Omental fat pad (tissue), 4 donors: ENCODE measurements around the gene ZBTB32. TPM values are rescaled to one million over a fixed set of nuclear protein-coding genes. Genes with fewer than 3 reads are reported as not detected.
A peak's percentile ranks its signal among the peaks of the same experiment; 100 is the strongest.

Experiments
- ATAC-seq: fragments of 150-250 bp; one replicate; pipeline ENCODE4 v1.9.1; 2016; ENCODE audit warnings: mild to moderate bottlenecking, moderate library complexity; ENCODE audit not compliant: low FRiP score
- DNase-seq: peaks from one replicate; pipeline ENCODE4 v3.0.0-alpha.2; 2019; ENCODE audit warnings: low spot score
- total RNA-seq, 4 donors: library from RNA; depleted of rRNA; stranded (reverse); fragments of >200 nt; gene quantifications; one replicate each; pipeline ENCODE4 v1.1.0, GENCODE V29; 2016
- TF ChIP-seq, protein P1 (sequence below), 3 donors: fragments of 450-650 bp; IDR thresholded peaks; one replicate each; pipeline ENCODE4 v1.5.1; 2016 to 2017; ENCODE audit warnings: antibody characterized with exemption in 3 of 3, mild to moderate bottlenecking in 3 of 3, moderate library complexity in 2 of 3

Gene ZBTB32
- total RNA-seq, 4 donors from 2014 or later: 0.47 to 0.72 TPM; not detected in 2

DNA sequence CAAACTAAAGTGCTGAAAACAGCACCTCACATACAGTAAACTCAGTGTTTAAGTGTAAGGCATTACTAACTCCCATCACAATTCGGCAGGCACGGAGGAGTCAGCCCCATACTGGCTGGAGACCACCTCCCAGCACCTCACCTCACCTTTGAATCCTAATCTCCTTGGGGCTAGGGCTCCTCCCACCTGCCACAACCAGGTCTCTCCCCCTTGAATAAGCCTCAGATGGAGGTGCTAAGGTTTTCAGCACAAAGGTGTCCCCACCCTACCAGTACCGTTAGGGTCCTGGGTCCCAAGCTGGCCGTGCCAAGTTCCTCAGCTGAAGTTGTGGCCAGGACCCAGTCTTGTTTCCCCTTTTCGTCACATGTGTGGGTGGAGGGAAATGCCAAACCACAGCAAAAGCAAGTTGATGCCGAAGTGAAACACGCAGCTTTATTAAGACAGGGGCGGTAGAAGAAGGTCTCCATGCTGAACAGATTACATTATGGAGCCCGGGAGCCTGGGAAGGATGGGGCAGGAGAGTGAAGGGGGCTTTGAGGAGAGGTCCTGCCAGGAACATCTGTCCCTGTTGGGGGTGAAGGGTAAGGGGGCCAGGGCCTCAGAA, 37.9 kb downstream of the ZBTB32 start, which contains the start of gene IGFLR1:
Gene IGFLR1 (minus strand): TSS at position 332 of the 604 bp plus-strand sequence. CDS start 1,272 bp downstream, outside the sequence.
- no peak for ATAC-seq
- no peak for DNase-seq
- TF ChIP-seq, protein P1, sequence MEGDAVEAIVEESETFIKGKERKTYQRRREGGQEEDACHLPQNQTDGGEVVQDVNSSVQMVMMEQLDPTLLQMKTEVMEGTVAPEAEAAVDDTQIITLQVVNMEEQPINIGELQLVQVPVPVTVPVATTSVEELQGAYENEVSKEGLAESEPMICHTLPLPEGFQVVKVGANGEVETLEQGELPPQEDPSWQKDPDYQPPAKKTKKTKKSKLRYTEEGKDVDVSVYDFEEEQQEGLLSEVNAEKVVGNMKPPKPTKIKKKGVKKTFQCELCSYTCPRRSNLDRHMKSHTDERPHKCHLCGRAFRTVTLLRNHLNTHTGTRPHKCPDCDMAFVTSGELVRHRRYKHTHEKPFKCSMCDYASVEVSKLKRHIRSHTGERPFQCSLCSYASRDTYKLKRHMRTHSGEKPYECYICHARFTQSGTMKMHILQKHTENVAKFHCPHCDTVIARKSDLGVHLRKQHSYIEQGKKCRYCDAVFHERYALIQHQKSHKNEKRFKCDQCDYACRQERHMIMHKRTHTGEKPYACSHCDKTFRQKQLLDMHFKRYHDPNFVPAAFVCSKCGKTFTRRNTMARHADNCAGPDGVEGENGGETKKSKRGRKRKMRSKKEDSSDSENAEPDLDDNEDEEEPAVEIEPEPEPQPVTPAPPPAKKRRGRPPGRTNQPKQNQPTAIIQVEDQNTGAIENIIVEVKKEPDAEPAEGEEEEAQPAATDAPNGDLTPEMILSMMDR (IDR thresholded peaks at IDR 0.05): no peak

DNA sequence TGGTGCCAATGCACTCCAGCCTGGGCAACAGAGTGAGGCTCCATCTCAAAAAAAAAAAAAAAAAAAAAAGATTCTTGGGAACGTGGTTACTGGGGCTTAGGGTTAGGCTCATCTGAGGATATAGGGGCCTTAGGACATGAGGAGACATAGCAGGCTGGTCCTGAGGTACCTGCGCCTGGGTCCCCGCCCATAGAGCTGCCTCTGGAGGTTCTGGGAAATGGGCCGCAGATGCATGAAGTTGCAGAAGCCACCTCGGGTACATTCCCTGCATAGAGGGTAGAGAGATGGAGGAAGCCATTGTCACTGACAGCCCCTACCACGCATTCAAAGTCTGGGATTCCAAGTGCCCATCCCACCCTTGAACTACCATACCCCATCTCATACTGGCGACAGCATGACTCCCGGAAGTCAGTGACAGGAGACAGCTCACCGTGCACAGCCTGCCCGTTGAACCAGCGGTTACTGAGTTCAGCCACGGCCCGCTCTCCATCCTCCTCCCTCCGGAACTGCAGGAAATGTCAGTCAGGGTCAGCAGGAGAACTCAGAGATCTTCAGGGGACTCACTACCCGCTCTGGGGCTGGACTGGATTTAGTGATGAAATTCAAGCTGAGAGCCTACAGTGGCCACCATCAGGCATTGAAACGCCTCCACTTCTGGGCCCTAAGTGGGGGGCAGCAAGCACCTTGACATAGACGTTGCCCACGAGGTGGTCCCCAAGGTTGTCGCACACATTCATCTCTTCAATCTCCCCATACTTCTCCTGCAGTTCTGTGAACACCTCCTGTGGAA, 39.5 kb downstream of the ZBTB32 start:
- TF ChIP-seq, protein P1 (IDR thresholded peaks at IDR 0.05): no peak
- no peak for ATAC-seq
- no peak for DNase-seq

DNA sequence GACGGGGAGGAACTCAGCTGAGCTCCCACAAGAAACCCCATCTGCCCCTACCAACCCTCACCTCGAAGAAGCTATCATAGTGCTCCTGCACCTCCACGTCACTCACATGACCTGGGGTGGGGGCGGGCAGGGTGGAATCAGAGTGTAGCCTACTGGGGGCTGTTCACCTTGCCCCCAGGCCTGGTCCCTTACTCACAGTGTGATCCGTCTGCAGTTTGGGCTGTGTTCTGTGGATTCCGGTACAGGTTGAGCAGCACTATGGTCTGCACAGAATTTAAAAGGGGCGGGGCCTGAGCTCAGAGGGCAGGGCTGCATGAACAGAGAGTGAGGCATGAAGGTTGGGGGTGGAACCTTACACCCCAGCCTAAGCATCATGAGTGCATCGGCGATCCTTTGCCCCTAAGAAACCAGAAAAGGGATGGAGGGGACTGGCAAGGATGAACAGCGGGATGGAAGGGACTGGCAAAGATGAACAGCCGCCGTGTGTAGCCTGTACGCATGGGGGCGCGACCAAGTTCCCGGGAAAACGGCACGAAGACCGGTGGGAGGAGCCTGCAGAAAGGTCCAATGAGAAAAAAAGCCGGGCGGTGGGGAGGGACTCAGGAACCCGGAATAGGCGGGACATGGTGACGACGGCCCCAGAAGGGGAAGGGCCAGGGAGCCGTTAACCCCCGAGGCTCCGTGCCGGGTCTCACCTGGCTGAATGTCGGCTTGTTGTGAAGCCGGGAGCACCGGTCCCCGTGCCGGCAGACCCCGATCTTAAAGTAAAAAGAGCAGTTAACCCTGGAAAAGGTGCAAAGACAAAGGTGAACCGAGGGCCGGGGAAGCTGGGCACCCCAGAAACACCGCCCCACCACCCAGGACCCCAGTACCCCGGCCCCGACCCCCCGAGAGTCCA, 40.3 kb downstream of the ZBTB32 start:
- DNase-seq (peak; percentile 85), ATAC-seq (peak; percentile 72)
- TF ChIP-seq, protein P1 (IDR thresholded peaks at IDR 0.05): no peak

DNA sequence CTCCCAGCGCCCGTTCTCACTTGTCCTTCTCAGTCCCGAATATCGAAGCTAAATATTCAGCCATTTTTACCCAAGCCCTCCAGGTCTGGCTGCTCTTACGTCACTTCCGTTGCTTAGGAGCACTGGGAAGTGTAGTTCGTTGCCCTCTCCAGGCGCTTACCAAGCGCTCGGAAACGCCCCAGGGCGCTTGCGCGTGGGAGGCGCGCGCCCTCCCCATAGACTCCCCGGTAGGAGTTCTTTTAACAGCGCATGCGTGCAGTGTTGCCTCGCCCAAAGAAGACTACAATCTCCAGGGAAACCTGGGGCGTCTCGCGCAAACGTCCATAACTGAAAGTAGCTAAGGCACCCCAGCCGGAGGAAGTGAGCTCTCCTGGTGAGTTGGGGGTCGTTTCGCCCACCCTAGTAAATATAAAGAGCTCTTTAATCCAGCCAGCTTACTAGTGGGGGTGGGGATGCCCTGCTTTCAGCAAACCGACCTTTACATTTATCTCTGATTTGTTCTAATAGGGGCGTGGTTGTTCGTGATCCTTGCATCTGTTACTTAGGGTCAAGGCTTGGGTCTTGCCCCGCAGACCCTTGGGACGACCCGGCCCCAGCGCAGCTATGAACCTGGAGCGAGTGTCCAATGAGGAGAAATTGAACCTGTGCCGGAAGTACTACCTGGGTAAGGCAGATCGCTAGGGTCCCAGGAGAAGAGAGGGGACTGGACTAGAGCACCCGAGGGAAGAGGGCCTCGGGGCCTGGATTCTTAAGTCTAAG, 41.1 kb downstream of the ZBTB32 start, which contains the start of the genes PSENEN and U2AF1L4:
Gene PSENEN (plus strand): TSS at position 324 of the 759 bp plus-strand sequence. CDS start 280 bp downstream, at position 604.
Gene U2AF1L4 (minus strand): TSS at position 91 of the 759 bp plus-strand sequence. CDS start 27 bp downstream, at position 64.
- TF ChIP-seq, protein P1 (IDR thresholded peaks at IDR 0.05): no peak

DNA sequence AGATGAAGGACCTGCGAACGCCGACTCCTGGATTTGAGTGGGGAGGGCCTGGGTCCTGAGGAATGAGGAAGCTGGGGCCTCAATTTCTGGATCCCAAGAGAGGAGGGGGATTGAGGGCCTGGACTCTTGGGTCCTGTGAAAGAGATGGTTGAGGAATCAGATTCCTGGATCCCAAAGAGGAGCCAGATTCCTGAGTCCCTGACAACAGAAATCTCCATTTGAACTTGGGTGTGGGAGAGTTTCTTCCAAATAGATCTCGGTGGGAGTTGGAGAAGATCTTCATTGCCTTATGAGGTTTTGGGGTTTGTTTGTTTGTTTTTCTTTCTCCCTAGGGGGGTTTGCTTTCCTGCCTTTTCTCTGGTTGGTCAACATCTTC, 41.7 kb downstream of the ZBTB32 start:
- TF ChIP-seq, protein P1 (IDR thresholded peaks at IDR 0.05): no peak
- ATAC-seq: no peak
- no peak for DNase-seq

More for the DNA sequence above, 41.1 kb downstream of the ZBTB32 start, which contains the start of the genes PSENEN and U2AF1L4:
- peak; percentile 70 for DNase-seq
- peak; percentile 79 for ATAC-seq

DNA sequence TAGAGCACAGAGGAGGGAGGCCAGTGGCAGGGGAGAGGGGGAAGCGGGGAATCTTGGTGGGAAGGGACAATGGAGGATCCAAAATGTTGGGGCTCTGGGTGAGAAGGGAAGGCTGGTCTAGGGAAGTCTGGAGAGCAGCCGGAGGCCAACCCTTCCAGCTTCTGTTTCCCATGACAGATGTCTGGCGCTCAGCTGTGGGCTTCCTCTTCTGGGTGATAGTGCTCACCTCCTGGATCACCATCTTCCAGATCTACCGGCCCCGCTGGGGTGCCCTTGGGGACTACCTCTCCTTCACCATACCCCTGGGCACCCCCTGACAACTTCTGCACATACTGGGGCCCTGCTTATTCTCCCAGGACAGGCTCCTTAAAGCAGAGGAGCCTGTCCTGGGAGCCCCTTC, 42.2 kb downstream of the ZBTB32 start:
- no peak for DNase-seq
- ATAC-seq: no peak
- TF ChIP-seq, protein P1 (IDR thresholded peaks at IDR 0.05): no peak
